T-helper 2 cell (primary cell): ENCODE data around the gene ZDHHC14.

Source experiments
- DNase-seq, 5 experiments: peaks; one replicate each; pipeline versions ENCODE4 v3.0.0 to v3.0.0-alpha.2; 2012 to 2022

Gene ZDHHC14

DNA sequence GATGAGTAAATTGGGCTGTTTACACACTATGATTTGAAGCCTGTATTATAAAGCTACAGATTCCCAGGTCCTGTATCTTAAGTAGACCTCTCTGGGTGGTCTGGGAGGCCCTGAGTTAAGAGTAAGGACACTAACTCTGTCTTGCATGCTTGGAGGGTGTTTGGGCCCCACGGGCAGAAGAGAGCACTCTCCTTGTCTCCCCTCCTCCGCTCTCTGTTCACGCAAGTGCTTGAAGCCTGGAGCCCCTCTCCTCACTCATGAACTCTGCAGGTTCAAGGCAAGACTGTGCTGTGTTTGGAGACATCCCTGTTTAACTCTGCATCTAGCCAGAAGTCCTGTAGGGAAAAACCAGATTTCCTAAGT is 154.0 kb downstream of the ZDHHC14 start:
- DNase-seq: no peak

DNA sequence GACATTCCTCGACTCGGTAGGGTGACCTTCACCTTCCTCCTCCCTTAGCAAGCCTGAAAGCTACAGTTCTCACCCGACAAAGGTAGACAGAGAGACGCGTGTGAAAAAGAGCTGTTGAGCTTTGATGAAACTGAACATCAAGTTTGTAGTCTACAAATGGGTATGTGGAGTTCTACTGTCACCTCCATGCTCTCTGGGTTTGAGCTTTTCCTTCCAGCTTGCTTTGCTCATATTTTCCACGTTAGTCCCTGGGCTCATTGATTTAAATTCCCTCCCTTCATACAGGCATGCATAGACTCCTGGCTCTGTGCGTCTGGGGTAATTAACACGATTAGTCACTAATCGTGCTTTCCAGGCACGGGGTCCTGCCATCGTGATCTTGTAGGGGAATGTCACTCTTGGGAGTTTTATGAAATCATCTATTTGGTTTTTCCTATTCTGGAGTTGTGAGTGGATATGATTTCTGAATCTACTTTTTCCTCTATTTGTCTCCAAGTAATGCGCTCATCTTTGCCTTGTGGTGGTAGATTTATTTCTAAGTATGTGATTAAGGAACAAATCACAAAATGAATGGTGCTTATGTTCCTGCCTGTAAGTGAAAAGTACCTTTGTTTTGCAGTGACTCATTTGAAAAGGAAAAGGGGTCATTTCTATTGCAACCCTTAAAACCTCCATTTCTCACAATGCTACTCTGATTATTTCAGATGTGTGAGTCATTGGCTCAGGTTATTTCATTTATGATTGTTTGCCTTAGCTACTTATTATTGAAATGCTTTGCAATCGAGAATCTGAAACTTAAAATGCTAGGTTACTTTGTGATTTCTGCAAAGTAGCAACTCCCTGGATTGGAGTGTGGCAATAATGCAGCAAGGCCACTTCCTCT is 154.6 kb downstream of the ZDHHC14 start:
- DNase-seq: peak in 2 of 5 experiments; percentile 49 to 90

DNA sequence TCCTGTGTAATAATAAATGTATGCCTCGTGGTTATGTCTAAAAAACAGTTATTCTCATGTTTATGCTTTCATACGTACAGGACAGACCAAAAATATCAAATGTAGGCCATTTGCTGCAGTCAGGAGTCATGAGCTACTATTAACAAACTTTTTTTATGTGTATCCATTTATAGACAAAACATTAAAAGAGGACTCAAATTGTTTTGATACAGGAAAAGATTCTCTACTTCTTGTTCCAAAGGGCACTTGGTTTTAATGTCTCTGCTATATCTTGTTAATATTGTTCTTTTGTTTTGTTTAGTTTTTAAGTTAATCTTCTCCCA is 155.2 kb downstream of the ZDHHC14 start:
- no peak for DNase-seq

DNA sequence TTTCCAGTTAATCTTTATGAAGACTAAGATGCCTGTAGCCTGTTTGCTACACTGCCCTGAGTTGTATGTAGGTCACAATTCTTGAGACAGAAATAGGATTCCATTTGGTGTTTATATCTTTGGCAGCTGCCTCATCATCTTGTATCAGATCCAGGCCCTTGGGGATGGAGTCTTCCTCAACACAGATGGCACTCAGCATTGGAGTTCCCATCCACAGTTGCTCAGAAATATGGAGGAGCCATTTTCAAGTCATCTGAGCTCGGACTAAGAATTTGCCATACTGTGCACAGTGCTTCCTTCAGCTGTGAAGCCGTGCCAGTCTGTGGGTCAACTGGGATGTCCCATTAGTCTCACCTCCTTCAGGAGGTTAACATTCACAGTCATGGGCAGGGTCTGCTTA is 156.6 kb downstream of the ZDHHC14 start:
- no peak for DNase-seq

DNA sequence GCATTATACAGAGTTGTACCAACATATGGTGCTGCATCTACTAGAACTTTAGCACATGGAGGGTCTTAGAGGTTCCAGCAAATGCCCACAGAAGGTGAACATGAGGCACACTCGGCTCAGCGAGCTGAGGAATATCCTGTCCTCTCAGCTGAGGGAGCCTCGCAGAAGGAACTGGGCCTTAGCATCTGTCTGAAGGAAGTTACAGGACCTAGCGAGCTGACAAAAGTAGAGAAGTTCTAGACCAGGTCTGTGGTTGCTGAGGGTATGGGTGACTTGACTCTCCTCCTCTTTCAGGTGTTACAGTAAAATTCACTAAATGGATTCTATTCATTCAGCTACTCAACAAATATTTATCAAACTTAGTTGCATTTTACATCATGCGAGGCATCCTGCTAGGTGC is 157.2 kb downstream of the ZDHHC14 start:
- peak in 1 of 5 experiments; percentile 65 for DNase-seq

DNA sequence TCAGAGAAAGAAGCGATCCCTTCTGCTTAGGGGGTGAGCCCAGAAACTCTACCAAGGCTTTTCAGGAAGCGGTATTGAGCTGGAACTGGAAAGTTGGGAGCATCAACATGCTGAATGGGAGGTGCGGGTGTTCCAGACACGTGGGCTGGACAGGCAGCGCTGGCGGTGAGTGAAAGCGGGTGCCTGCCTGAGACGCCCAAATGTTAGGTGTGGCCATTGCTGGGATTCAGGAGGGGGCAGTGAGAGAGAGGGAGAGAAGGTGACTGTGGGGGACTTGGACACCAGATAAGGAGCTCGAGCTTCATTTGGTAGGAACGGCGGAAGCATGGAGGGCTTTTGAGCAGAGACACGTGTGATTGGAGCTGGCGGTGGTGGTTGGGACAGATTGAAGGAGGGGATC is 157.7 kb downstream of the ZDHHC14 start:
- DNase-seq: no peak

DNA sequence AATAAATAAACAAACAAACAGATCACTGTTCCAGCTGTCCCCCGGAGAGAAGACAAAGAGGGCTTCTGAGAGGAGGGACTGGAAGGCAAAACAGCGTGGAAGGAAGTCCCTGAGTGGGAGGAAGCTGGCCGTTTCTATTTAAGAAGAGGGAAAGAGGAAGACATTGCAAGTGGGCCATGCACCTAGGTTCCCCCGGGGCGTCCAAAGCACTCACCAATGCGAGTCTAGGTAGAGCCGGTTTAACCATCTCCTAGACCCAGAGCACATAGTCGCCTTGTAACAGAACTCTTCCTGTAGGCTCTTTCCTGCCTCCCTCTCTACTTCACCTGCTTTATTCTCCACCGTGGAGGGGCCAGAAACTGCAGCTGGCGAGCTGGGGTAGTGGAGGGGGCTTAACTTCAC is 158.4 kb downstream of the ZDHHC14 start:
- no peak for DNase-seq

DNA sequence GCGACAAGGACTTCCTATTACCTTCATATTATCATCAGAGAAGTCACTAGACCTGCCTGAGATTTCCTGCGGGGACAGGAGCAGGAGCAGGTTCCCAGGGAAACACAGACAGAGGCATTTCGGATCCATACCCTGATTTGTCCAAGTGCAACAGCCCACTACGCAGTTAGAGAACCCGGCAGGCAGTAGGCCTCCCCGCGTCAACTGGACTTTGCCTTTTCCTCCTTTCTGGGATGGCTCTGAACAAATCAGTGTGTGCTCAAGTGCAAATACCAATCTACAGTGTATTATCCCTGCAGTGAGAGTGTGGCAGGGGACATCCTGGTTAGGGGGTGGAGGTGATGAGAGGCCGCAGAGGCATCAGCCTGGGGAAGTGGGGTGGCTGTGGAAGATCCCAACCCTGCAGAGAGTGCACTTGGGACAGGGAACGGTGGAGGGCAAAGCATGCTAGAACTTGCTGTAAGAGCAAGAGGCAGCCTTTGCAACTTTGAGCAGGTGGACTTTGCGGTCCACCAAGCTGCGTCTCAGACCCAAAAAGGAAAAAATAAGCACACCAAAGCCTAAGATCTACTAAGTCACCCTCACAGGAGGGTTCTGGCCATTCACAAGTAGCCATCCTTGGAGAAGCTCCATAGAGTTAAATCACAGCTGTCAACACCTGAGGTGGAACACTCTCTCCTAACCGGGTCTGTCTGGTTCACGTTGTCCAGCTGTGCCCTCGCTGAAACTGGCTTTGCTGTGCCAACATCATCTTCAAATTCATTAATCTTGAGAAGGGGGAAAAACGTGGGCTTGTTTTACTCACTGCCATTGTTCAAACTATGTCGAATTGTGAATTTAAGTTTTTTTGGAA is 159.1 kb downstream of the ZDHHC14 start:
- no peak for DNase-seq

DNA sequence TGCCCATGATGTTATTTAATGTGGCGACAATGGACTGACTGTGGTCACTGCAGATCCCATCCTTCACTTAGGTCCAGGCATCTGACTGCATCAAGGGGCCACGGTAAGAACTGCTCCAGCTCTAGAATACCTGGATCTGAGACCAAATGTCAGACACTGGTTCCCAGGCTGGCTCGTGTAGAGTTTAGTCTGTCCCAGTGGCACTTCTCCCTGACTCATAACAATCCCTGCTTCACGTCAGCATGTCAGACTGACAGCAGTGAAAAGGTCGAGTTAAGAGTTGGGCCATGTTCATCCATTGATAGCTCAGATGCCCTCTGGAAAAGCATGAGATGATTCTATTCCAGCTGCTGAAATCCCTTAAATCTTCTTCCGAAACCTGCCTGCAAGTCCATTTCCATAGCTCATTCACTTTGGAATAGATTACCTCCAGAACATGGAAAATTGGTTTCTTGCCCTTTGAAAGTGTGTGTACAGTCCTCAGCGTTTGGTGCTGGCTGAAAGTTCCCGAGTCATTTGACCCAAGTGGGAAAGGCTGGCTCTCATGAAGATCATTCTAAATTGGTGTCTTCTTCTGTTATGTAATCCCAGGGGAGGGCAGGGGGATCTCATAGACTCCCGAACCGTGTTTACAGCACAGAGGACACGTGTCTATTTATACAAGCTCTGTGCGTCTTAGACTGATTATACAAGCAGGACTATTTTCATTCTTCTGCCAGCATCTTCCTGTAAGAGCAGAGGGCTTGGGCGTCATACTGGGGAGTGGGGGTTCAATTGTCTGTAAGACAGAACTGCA is 160.8 kb downstream of the ZDHHC14 start:
- no peak for DNase-seq

DNA sequence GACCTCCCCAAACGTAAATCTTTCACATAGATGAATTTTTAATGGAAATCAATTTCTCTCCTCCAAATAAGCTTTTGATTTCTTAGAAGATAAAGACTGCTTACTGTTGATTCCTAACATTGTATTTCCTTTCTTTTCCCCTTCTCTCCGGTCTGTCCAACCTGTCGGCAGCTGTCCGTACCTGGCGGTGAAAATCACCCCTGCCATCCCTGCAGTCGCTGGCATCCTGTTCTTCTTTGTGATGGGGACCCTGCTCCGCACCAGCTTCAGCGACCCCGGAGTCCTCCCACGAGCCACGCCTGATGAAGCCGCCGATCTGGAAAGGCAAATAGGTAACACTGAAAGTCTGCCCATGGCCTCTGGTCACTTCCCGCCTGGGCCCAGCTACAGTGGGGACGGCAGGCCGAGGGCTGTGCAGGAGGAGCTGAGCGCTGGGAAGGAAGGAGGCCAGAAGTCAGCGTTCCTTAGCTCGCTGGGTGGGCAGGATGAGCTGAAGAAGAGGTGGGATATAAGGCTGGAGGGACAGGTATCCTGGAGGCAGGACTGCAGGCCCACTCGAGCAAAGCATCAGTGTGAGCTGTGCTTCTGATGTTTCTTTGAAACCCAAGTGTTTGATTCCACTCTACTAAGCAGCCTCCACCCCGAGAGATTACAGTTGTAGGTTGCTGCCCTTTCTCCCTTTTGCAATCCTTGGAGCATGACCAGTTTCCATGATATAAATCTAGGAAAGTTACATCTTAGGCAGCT is 161.6 kb downstream of the ZDHHC14 start:
- no peak for DNase-seq

DNA sequence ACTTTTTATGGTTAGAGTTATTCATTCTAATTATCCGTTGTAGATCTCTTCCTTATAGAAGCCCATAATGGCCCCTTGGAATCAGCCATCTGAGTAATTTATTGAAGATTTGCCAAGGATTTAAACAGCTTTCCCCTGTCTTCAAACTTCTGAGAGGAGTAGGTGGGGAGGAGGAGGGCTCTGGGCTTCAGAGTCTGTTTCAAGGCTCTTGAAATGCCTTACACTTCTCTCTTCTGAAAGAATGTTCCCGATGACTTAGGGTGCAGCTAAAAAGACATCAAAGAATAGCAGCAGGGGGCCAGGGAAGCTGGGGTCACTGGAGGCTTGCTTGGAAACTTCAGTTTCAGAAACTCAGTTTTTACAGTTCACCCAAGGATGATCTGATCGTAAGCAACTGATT is 165.3 kb downstream of the ZDHHC14 start:
- DNase-seq: no peak

DNA sequence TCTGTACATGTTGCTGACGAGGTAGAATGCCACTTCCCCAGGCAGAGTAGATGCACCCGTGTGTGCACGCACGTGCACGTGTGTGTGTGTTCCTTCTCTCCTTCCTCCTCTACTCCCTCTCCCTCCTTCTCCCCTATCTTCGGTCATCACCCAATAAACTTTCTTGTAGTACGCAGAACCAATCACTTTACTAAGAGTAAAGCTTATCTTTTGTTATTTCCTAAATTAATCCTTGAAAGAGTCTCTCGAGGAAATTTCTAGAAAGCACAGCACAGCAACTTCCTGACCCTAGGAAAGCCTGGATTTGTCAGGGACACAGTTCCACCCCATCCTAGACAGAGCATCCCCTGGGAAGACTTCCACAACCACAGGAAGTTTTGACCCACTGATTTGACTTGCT is 166.1 kb downstream of the ZDHHC14 start:
- no peak for DNase-seq

DNA sequence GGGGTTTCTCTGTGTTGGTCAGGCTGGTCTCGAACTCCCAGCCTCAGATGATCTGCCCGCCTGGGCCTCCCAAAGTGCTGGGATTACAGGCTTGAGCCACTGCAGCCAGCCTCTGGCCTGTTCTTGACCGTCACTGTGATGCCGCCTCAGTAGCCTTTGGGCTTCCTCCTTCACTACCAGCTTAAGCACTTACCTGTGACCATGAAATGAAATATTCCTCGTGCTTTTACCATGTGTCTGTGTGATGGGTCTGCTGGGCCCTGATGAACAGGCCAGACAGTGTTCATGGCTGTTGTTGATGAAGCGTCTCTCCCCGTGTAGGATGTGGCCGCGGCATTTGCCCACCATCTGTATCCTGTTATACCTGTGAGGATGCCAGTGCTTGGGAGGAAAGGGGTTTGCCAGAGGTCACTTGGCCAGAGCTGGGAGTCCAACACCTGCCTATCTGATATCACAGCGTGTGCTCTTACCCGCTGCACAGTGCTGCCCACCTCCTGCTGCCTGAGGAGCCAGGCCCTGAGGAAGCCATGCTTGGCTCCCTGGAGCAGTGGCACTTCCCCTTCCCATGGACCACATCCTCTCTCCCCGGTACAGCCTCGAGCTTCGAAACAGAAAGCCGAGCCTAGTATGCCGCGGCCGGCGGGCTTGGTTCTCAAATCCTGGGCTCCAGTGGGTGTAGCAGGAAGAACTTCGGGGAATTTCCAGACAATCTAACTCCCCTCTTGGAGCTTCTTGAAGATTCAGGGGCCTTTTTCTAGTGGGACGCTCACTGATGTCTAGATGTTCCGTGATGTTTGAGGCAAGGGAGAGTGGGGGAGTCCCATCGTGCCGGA is 167.9 kb downstream of the ZDHHC14 start:
- DNase-seq: peak in 1 of 5 experiments; percentile 24

DNA sequence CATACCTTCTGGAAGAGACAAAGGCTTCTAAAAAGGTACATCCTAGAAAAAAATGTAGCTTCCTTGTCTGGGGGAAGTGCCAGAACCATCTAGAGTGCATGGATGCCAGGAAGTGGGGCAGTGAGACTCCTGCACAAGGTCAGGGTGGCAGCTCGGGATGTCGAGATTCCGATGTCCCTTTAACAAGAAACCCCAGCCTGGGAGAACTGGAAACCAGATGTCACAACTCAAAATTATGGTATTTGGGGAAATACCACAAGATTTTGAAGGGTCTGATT is 168.4 kb downstream of the ZDHHC14 start:
- no peak for DNase-seq

DNA sequence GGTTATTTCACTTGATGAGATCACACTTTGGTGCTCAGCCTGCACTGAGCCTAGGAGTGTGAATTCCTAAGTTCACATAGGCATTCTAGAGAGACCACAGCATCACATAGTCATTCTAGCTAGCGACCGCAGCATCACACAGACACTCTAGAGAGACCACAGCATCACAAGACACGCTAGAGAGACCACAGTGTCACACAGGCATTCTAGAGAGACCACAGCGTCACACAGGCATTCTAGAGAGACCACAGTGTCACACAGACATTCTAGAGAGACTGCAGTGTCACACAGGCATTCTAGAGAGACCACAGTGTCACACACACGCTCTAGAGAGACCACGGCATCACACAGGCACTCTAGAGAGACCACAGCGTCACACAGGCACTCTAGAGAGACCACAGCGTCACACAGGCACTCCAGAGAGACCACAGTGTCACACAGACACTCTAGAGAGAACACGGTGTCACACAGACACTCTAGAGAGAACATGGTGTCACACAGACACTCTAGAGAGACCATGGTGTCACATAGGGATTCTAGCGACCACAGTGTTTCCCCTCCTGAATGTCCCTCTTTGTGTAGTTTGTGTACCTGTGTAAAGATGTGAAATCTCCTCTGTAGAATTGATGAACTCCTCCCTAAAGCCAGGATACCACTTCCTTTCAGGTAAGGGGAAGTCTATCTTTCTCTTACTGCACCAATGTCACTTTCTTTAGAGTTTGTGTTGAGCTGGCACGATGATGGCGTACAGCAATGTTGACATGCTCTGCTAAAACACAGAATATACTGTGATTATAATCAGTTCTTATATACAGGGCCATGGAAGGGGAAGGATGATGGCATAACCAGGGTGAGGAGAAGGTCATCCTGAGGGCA is 169.4 kb downstream of the ZDHHC14 start:
- peak in 2 of 5 experiments; percentile 53 to 91 for DNase-seq

DNA sequence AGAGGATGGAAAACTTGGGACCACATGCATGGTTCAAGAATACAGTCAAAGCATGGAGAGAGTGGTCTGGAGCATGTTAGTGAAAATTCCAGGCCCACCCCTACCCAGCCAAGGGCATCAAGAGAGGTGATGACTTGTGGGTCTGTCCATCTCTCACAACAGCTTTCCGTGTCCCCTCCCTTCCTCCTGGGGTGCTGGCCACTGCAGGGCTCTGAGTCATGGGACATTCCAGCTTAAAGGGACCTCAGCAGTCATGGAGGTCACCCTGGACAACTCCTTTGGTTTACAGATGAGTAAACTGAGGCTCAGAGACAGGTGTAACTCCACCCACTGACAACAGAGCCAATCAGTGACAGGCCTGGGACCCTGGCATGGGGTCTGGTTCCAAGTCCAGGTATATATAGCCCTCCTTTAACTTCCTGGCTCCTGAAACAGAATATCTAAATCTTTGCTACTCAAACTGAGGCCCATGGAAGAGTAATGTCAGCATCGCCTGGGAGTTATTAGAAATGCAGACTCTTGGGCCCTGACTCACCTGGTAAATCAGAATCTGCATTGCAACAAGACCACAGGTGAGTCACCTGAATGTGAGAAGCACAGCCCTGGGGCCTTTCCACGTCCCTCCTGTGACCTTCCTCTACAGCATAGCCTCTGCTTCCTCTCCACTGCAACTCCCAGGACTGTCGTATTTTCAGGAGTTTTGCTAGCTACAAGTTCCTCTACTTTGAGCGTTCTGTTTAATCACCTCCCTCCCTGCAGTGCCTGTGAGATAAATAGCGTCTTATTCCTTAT is 170.2 kb downstream of the ZDHHC14 start:
- no peak for DNase-seq

DNA sequence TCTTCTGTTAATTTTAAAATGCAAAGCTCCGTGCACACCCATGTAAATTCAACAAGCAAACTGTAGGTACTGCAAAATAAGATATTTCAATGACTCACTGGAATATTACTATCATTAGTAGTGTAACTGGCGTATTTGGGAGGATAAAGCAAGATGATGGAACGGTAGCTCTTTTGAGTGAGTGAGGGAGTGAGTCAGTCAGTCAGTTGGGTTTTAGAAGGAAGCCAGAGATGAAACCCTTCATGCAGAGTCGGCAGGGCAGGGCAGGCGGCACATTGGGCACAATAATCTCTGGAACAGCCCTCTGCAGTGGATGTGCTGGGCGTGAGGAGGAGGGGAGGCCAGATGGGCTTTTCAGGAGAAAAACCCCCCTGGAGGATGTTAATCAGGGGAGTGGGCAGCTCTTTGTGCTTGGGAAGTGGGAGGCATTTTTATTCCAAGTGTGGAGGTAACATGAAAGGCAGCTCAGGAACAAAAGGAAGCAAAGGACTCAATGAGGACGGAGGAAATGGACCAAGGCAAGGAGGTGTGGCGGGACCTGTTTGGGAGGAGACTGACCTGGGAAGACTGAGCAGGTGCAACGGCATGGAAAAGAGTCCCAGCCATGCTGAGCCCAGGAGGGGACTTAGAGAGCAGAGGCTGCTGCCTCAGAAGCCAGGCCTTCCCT is 171.2 kb downstream of the ZDHHC14 start:
- no peak for DNase-seq

DNA sequence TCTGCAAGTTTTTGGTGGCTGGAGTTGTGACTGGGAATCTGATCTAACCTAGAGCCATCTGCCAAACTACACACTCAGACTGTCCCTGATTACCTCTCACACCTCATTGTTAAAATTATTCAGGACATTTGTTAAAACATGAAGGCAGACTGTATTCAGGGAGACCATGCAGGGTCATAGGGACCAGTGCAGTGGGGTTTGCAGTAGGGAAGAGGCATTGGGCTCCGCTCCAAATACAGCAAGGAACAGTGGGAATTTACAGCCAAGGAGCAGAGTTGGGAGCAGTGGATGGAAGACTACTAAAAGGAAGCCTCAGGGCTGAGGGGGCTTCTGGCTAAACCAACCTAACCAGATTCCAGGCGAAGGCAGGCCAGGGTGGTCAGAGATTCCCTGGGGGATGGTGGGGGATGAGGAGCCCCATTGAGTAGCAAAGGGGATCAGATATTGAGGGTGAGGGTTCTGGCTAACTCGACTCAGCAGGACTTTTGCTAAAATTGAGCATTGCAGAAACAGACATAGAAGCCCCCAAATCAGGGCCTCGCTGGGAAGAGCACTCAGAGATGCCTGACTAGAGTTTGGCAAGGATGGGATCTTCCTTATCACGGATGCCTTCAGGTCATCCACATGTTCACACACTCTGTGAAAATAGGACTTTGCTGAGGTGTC is 172.0 kb downstream of the ZDHHC14 start:
- no peak for DNase-seq

DNA sequence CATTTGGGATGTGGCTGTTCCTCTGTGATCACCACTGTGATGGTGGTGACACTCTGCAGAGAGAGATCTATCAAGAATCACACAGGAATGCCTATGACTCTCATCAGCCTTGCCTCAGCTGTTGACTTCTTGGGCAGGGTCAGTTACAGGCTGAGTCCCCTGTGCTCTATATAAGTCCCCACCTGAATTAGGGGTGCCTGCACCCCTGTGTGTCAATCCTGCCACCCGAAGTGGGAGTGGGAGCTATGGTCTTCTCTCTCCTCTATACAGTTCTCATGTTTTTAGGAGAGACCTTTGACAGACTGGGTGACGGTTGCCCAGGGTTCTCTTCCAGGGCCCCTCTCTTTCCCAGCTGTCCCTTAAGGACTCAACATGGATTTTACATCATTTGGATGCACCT is 173.8 kb downstream of the ZDHHC14 start:
- no peak for DNase-seq
